Fibroblast of lung (primary cell): ENCODE results near the gene CIDEC.

Experiments used
- EZH2 ChIP-seq: IDR thresholded peaks from 2 replicates; pipeline ENCODE4 v1.5.1; 2012; ENCODE audit warnings: low read length, control low read depth, mild to moderate bottlenecking; ENCODE audit errors: missing control alignments
- TF ChIP-seq, protein P1 (sequence below), 2 donors: IDR thresholded peaks in 1 of 2; conservative IDR thresholded peaks in 1 of 2; 1 replicate in 1 of 2; 2 replicates in 1 of 2; pipeline ENCODE4 v1.5.1; 2011 to 2012; ENCODE audit warnings: low read length in 2 of 2, control low read depth in 1 of 2, inconsistent platforms in 1 of 2, low read depth in 1 of 2, mild to moderate bottlenecking in 1 of 2

DNA sequence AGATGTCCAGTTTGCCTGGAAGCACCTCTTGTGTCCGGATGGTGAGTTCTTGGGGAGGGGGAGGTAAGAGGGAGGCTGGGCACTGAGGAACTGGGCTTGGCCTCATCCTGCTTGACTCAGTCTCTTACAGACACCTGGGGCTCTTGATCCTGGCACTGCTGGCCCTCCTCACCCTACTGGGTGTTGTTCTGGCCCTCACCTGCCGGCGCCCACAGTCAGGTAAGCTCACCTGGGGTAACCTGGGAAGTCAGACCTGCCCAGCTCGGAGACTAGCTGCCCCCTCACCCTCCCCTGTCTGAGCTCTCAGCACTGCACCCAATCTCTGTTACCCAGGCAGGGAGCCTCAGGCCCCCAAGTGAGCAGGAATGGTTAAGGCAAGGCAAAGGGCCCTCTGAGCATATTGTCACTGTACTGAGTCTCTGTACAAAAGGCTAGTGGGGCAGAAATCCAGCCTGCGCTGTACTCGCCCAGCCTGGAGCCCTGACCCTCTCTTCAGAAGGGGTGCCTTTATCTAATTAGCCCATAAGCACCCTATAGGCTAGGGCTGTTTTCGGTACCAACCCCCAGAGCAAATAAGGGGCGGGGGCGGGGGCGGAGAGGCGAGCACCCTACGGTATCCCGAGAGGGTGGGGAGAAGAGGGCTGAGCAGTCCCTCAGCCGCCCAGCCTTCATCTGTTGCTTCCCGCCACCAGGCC is 34.7 kb upstream of the CIDEC start:
- TF ChIP-seq, protein P1, sequence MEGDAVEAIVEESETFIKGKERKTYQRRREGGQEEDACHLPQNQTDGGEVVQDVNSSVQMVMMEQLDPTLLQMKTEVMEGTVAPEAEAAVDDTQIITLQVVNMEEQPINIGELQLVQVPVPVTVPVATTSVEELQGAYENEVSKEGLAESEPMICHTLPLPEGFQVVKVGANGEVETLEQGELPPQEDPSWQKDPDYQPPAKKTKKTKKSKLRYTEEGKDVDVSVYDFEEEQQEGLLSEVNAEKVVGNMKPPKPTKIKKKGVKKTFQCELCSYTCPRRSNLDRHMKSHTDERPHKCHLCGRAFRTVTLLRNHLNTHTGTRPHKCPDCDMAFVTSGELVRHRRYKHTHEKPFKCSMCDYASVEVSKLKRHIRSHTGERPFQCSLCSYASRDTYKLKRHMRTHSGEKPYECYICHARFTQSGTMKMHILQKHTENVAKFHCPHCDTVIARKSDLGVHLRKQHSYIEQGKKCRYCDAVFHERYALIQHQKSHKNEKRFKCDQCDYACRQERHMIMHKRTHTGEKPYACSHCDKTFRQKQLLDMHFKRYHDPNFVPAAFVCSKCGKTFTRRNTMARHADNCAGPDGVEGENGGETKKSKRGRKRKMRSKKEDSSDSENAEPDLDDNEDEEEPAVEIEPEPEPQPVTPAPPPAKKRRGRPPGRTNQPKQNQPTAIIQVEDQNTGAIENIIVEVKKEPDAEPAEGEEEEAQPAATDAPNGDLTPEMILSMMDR (conservative IDR thresholded peaks at IDR 0.05 in 1 of 2, IDR thresholded peaks at IDR 0.05 in 1 of 2; ENCODE audit: low read depth in 1 of 2, low read length in 2 of 2): no peak
- no peak for TF ChIP-seq EZH2
